ENCODE measurements around the gene RALGPS1.

- TF ChIP-seq POLR2A (IDR thresholded peaks at IDR 0.05) (no peak), CTCF (IDR thresholded peaks at IDR 0.05) (no peak)
Measured at GRCh38 chr9:127084076-127085039, 169.8 kb downstream of the RALGPS1 start.
